HG02884 (cell line): Measurements from ENCODE around the gene PRKAR1B.

Experiments
- ATAC-seq: cut with Tn5 transposase; IDR thresholded peaks from one replicate; pipeline ENCODE4 v1.9.1; 2021; ENCODE audit warnings: mild to moderate bottlenecking, moderate library complexity; ENCODE audit not compliant: unreplicated experiment

Gene PRKAR1B

DNA sequence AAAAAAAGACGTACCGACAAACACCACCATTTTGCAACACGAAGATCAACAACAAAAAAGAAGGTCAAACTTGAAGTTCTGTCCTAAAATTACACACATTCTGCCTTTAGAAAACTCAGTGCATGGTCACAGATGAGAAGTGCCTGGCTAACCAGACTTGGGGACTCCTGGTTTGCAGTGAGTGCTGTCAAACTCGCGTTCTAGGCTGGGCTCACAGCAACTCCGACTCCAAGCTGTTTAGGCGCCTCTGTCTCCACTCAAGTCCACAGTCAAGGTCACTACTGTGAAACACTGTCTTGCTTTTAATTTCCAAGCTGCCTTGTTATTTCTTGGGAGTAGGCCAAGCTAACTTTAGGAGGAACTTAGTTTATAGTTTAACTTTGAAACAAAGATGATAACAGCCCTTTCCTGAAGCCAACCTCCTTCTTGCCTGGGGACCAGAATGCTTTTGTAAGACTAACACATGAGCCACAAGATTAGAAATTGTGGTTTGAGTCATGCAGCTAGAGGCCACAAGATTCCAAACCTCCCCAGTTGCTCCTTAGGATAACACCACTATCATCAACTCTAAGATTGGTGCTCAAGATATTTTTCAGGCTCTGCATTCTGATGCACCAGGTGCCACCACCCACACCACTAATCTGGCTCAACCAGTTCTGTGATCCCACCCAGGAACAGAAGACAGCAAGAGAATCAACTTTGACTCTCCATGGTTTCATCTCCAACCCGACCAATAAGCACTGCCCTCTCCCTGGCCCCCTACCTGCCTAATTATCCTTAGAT, 1.7 kb downstream of the PRKAR1B start:
- ATAC-seq: no peak

DNA sequence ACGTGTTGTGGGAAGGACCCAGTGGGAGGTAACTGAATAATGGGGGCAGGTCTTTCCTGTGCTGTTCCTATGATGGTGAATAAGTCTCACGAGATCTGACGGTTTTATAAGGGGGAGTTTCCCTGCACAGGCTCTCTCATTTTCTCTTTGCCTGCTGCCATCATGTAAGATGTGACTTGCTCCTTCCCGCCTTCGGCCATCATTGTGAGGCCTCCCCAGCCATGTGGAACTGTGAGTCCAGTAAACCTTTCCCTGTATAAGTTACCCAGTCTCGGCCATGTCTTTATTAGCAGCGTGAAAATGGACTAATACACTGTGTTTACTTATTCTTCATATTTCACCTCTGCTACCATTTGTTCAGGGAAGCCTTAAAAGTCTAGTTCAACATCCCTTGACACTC, 2.8 kb downstream of the PRKAR1B start:
- no peak for ATAC-seq

DNA sequence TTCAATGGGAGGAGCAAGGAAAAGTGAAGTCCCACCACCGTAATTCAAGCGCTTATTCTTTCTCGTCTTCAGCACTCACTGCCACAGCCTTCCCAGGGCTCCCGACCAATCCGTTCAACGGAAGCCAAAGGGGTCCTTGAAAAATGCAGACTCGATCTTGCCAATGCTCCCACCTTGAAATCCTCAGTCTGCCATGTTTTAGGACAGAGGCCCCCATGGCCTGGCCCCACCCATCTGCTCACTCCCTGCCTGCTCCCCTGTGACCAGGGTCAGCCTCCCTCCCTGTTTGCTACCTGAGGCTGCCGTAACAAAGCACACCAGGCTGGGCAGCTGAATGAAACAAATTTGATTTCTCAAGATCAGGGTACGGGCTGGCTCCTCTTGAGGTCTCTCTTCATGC, 3.5 kb downstream of the PRKAR1B start:
- ATAC-seq: no peak

DNA sequence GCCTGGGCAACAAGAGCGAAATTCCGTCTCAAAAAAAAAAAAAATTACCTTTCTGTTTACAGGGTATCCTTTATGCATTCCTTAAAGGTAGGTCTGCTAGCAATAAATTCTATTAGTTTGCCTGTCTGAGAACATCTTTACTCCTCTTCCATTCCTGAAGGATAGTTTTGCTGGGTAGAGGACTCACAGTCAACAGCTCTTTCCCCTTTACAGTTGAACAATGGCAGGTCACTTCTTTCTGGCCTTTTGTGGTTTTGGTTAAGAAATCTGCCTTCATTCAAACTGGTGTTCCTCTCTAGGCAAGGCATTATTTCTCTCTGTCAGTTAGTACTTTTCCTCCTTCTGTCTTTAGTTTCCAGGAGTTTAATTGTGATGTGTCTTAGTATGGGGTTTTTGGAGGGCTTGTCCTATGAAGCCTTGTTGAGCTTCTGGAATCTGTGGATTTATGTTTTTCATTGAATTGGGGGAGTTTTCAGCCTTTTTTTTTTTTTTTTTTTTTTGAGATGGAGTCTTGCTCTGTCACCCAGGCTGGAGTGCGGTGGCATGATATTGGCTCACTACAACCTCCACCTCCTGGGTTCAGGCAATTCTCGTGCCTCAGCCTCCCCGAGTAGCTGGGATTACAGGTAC, 5.3 kb downstream of the PRKAR1B start:
- ATAC-seq: no peak

DNA sequence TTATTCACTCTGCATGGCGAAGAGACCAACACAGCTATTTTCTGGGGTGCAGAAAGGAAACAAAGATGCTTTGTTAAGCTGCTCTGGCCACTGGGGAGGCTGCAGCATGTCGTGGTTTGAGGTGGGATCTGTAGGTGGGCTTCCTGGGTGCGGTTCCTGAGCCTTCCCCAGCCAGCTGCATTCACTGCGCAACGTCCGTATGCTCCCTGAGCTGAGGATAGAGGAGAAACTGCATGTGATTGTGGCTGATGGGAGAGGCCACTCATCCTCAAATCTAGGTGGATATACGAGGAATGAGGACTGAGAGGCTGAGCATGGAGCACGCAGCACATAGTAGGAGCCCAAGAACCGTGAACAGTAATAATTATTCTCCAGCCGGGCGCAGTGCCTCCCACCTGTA, 10.4 kb downstream of the PRKAR1B start:
- ATAC-seq: no peak

DNA sequence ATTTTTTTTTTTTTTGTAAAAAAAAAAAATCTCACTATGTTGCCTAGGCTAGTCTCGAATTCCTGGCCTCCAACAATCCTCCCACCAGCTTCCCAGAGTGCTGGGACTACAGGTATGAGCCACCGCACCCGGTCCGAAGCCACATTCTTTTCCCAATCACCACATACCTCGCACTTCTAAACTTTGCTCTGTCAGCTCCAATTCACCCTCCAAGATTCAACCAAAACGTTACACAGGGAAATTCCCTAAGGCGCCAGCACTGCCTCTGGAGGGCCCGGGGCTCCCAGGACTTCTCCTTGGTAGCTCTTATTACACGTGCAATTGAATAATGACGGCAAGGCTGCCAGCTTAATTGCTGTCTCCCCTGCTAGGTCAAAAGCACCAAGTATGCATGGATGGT, 10.9 kb downstream of the PRKAR1B start:
- ATAC-seq: no peak

DNA sequence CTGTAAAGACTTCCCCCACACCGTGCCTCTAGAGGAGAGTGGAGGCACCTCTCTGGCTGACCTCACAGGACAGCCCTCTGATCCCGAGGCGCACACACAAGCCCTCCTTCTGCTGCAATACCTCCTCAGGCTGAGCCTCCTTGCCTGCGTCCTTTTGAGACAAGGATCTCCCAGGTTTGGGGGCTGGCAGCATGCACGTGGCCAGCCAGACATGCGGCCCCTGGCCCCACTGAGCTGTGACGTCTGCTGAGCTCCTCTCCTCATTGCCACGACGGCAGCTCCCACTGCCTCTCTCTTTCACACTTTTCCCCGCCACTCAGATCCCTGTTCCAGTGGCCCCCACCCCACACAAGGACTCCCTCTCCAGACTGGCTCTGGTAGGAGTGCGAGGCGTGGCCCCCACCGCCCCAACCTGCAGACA, 12.8 kb downstream of the PRKAR1B start:
- ATAC-seq: no peak

DNA sequence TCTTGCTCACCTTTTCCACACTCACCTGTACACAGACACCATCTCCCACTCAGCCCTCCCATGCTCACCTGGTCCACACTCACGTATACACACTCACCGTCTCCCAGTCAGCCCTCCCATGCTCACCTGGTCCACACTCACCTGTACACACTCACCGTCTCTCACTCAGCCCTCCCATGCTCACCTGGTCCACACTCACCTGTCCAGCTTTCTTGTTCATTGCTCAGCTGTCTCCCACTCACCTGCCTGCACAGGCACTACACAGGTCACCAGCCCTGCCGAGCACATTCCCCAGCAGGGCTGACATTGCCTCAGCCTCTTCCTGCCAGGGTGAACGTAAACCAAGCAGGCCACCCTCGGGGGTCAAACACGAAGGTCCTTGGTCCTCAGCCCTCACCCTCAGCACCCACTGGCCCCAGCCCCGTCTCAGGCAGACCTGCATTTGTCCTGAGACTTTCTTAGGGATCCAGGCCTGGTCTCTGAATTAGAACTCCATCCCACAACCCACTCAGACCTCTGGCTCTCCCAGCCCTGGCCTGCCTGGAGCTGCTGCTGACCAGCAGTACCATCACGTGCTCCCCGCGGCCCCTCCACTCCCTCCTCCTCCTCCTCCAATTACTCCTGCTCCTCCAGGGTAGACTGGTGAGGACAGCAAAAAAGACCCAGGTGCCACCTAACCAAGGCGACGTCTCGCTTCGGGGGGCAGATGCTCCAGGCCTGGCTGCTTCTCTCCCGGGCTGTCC, 13.4 kb downstream of the PRKAR1B start:
- no peak for ATAC-seq

DNA sequence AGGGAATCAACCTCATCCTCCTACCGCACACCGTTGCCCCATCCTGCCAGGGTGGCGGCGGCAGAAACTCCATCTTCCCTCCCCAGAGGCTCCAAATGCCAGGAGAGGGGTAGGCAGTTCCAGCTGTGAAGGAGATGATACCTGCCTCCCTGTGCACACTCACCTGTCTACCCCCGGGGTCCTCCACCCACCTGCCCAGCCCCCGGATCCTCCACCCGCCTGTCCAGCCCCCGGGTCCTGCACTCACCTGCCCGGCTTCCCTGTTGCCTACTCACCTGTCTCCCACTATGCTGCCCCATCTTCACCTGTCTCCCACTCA, 14.0 kb downstream of the PRKAR1B start:
- no peak for ATAC-seq

DNA sequence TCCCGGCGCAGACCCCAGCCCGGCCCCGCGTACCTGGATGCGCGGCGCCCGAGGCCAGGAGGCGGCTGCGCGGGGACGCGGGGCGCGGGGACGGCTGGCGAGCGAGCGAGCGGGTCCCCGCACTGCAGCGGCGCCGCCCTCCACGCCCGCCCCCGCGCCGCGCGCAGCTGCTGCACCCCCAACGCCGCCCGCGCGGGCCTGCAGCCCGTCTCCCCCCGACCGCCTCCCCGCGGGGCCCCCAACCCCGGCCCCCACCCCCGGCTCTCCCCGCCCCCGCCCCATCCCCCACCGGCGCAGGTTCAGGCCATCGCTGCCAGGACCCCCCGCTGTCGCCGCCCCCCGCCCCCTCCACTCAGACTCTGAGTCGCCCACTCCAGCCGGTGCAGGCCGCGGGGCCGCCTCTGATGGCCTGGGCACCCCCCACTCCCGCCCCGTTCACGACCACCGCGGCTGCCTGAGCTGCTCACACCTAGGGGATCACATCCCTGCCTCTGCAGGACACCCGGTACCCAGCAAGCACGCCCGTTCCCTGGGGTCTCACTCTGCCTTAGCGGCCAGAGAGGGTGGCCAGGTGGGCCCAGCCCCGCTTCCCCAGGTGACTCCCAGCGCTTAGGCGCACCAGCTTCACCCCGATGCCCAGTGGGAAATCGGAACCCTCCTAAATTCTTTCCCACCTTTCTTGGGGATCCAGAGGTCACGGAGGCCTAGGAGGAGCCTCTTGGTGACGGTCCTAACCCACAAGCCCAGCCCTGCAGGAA, 14.5 kb downstream of the PRKAR1B start:
- no peak for ATAC-seq

DNA sequence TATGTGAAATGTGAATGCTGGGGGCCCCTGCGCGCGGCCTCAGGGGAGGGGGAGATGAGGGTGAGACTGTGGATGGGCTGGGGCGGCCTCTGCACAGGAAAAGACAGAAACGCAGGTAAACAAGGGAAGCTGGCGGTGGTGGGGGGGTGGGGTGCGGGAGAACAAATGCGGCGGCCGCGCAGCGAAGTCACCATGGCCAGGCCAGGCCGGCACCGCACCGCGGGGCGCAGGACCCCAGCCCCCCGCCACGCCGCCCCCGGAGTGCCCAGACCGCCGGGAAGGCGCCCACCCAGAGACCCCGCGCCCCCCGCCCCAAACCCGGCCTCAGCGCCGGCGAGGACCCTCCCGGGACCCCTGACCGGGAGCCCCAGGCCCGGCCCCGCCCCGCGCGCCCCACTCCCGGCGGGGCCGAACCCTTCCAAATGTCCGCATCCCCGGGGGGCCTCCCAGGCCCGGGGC, 15.1 kb downstream of the PRKAR1B start:
- ATAC-seq: no peak

DNA sequence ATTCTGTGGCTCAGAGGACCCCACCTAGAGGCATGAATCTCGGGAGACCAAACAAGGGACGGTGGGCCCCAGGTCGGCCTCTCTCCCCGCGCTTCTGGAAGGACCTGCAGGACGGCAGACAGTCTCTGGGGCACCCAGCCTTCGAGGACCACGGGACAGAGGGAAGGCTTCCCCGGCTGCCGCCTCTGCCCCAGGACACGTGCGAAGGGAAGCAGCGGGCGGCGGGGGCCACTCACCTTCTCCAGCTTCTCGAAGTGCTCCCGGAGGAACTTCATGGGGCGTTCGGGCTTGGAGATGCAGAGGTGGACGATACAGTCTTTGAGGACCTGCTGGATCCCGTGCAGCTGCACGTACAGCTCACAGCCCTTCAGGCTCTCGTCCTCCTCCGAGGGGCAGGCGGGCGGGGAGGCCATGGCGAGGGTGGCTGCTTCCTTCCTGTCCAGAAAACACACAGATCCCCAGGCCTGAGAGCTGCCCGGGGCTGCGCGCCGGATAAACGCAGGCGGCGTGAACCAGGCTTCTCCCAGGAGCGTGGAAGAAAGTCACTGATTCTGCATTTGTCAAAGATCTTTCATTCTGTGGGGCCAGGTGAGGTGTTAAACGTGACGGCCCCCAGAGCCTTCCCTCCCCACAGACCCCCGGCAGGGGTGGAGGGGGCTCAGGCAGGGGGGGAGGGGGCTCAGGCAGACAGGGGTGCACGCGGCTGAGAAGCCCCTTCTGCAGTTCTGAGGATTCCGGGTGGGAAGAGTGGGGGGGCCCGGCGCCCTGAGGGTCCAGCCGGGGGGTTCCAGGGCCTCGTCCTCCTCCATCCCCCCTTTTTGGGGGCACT, 15.8 kb downstream of the PRKAR1B start:
- ATAC-seq: no peak

DNA sequence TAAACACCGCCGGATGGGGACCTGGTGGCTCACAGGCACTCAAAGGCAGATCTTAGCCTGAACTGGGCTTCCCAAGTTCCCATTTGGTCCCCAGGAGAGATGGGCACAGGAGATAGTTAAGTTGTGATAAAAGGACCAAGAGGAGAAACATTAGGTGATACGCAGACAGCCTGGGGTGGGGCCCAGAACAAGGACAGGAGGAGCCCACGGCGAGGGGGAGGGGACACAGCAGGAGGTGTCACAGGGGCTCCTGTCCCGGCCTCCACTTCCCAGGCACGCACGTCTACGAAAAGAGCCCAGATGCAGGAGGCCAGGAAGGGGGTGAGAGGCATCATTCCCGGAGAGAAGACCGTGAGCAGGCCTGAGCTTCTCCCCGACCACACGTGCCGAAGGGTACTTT, 16.9 kb downstream of the PRKAR1B start:
- ATAC-seq: no peak

DNA sequence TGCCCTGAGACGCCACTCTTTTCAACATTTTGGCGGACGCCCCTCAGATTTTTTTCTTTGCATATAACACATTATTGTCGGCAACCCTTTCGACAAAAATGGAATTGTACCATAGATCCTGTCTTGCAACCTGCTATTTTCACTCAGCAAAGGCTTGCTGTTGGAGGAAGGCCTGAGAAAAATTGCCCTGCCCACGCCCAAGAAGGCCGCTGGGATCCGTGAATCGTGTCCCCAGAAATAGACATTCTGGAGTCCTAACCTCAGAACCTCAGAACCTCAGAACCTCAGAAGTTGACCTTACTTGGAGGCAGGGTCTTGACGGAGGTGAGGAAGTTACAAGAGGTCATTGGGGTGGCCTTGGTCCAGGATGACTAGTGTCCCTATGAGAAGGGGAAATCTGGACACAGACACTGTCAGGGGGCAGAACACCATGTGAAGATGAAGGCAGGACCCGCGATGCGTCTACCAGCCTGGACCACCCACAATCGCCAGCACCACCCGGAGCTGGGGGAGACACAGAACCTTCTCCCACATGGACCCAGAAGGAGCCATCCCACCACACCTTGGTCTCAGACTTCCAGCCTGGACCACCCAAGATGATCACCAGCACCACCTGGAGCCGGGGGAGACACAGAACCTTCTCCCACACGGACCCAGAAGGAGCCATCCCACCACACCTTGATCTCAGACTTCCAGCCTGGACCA, 19.6 kb downstream of the PRKAR1B start:
- ATAC-seq: no peak

DNA sequence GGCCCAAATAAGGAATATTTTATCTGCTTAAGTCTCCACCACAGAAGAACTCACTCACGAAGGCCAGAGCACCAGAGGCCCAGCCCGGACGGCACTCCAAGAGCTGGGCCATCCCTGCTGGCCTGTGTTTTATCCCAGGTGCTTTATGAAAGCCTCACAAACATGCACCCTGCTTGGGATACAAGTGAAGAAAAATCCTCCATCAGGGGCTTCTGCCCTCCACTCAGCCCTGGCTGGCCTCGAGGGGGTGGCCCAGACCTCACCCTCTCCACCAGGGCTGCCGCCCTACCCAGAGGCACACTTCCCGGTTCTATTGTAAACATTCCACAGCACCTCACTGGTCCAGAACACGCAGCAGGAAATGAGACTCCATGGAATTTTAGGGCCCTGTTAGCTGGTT, 20.4 kb downstream of the PRKAR1B start:
- no peak for ATAC-seq

DNA sequence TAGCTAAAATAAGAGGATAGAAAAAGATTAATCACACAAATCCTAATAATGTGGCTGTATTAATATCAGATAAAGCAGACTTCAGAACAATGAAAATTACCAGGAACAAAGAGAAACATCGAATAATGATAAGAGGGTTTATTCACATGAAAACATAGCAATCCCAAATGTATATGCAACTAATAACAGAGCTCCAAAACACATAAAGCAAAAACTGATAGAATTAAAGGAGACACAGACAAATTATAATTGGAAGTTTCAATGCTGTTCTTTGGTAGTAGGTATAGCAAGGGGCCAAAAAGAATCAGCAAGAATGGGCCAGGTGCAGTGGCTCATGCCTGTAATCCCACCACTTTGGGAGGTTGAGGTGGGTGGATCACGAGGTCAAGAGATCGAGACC, 24.0 kb downstream of the PRKAR1B start:
- no peak for ATAC-seq

DNA sequence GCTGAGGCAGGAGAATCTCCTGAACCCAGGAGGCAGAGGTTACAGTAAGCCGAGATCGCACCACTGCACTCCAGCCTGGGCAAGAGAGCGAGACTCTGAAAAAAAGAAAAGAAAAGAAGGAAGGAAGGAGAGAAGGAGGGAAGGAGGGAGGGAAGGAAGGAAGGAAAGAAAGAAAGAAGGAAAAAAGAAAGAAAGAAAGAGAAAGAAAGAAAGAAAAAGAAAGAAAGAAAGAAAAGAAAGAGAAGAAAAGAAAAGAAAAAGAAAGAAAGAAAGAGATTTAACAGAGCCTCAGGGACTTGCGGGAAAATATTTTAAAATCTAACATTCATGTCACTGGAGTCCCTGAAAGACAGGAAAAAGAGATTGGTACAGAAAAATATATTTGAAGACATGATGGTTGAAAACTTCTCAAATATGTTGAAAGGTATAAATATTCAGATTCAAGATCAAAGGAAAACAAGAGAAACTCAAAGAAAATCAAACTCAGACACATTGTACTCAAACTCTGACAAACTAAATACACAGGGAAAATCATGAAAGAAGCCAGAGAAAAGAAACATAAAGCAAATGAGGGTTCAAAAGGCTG, 25.9 kb downstream of the PRKAR1B start:
- ATAC-seq: no peak

DNA sequence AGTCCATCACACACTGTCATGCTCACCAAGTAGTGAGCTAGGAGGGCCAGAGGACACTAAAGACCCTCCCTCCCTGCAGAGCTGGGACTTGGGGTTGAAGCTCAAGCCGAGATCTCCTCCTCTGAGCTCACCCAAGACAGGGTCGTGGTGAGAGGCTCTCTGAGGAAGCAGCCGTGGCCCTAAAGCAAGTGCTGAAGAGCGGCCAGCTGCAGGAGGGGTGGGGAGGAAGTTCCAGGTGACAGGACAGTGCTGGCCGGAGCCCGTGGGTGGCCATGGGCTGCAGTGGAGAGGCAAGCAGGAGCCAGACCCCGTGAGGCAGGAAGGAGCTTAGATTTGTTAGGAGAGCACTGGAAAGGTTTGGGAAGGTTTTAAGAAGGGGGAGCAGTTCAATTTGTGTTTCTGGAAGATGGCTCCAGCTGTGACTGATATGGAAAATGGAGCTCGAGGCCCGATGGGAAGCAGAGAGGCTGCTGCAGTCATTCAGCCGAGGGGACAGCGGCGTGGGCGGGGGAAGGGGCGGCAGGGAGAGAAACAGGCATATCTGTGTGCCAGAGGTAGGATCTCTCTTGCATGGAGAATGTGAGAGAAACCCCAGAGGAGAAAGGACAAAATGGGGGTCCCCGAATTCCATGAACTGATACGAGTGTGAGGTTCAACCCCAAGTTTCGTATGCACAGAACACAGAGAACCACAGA, 27.5 kb downstream of the PRKAR1B start:
- ATAC-seq: no peak
